Skin epidermis (tissue), 12 donors: ENCODE measurements around the gene NKAPD1.
"Not testable (repeated sequence)": the region's sequence is repeated elsewhere in the genome, so short reads cannot be mapped to it uniquely, and the experiment has no call there.

Source experiments
- H3K27ac ChIP-seq, 21 experiments: fragments of 200-600 bp; sonication (generic) in 11 of 21; one replicate each; pipeline ENCODE4 v1.5.0; 2020; ENCODE audit warnings: mild to moderate bottlenecking in 3 of 21, inconsistent platforms in 2 of 21, moderate library complexity in 2 of 21
- H3K4me3 ChIP-seq, 7 experiments: fragments of 200-600 bp; sonication (generic) in 2 of 7; one replicate each; pipeline ENCODE4 v1.5.0; 2020; ENCODE audit warnings: inconsistent platforms in 2 of 7, mild to moderate bottlenecking in 2 of 7, moderate library complexity in 1 of 7

The NKAPD1 gene

GRCh38 chr11:112073941-112074811 is at the start of gene NKAPD1, which contains the start of gene PIH1D2:
Gene NKAPD1, plus strand, starts transcription at chr11:112074299. Its CDS starts 1,276 bp downstream, at chr11:112075575.
Gene PIH1D2, minus strand, starts transcription at chr11:112074017. Its CDS starts 843 bp downstream, at chr11:112073174.
- peak within 1 kb of the TSS; percentile 78 to 95 (median 90) for H3K4me3 ChIP-seq
- H3K27ac ChIP-seq = peak within 1 kb of the TSS; percentile 52 to 98 (median 95)

GRCh38 chr11:112024773-112025678 is 49.1 kb upstream of the NKAPD1 start, which contains the start of gene DLAT:
Gene DLAT, plus strand, starts transcription at chr11:112025408. Its CDS starts 65 bp downstream, at chr11:112025473.
- H3K27ac ChIP-seq = peak within 1 kb of the TSS; percentile 66 to 96 (median 90)
- H3K4me3 ChIP-seq = peak within 1 kb of the TSS; percentile 56 to 86 (median 77)

GRCh38 chr11:112025707-112026106 is 48.4 kb upstream of the NKAPD1 start:
- peak overlapping the region; percentile 62 to 96 (median 90) for H3K27ac ChIP-seq
- H3K4me3 ChIP-seq = peak overlapping the region; percentile 56 to 86 (median 77)

GRCh38 chr11:112026784-112027410 is 47.2 kb upstream of the NKAPD1 start:
- H3K4me3 ChIP-seq, H3K27ac ChIP-seq: not testable (repeated sequence)

- Histone ChIP-seq H3K27ac (no peak overlapping the region), H3K4me3 (no peak overlapping the region)
Measured at GRCh38 chr11:112029460-112029859, 44.6 kb upstream of the NKAPD1 start.

- Histone ChIP-seq H3K4me3 (no peak overlapping the region), H3K27ac (no peak overlapping the region)
Measured at GRCh38 chr11:112033902-112034301, 40.2 kb upstream of the NKAPD1 start.

- no peak overlapping the region for H3K27ac ChIP-seq
- H3K4me3 ChIP-seq = no peak overlapping the region
Measured at GRCh38 chr11:112037527-112037926, 36.6 kb upstream of the NKAPD1 start.

- H3K4me3 ChIP-seq = no peak overlapping the region
- H3K27ac ChIP-seq = no peak overlapping the region
Measured at GRCh38 chr11:112042161-112042960, 31.7 kb upstream of the NKAPD1 start.

GRCh38 chr11:112042961-112043304 is 31.2 kb upstream of the NKAPD1 start:
- H3K4me3 ChIP-seq = no peak overlapping the region
- H3K27ac ChIP-seq = no peak overlapping the region

GRCh38 chr11:112044961-112045360 is 29.1 kb upstream of the NKAPD1 start:
- Histone ChIP-seq H3K4me3 (no peak overlapping the region), H3K27ac (no peak overlapping the region)

- H3K4me3 ChIP-seq, H3K27ac ChIP-seq: not testable (repeated sequence)
Measured at GRCh38 chr11:112046647-112047046, 27.5 kb upstream of the NKAPD1 start.

GRCh38 chr11:112048256-112048655 is 25.8 kb upstream of the NKAPD1 start:
- H3K27ac ChIP-seq, H3K4me3 ChIP-seq: not testable (repeated sequence)

GRCh38 chr11:112049777-112050176 is 24.3 kb upstream of the NKAPD1 start:
- no peak overlapping the region for H3K27ac ChIP-seq

GRCh38 chr11:112050721-112051120 is 23.4 kb upstream of the NKAPD1 start:
- H3K27ac ChIP-seq = no peak overlapping the region
- H3K4me3 ChIP-seq = no peak overlapping the region

More at GRCh38 chr11:112049777-112050176, 24.3 kb upstream of the NKAPD1 start:
- no peak overlapping the region for H3K4me3 ChIP-seq

- Histone ChIP-seq H3K27ac (no peak overlapping the region), H3K4me3 (no peak overlapping the region)
Measured at GRCh38 chr11:112051768-112052167, 22.3 kb upstream of the NKAPD1 start.

- H3K27ac ChIP-seq = no peak overlapping the region
- H3K4me3 ChIP-seq = no peak overlapping the region
Measured at GRCh38 chr11:112057170-112057569, 16.9 kb upstream of the NKAPD1 start.

GRCh38 chr11:112058103-112058502 is 16.0 kb upstream of the NKAPD1 start:
- Histone ChIP-seq H3K27ac (no peak overlapping the region), H3K4me3 (no peak overlapping the region)

- Histone ChIP-seq H3K27ac (no peak overlapping the region), H3K4me3 (no peak overlapping the region)
Measured at GRCh38 chr11:112062923-112063322, 11.2 kb upstream of the NKAPD1 start.

GRCh38 chr11:112082729-112083128 is 8.6 kb downstream of the NKAPD1 start:
- no peak overlapping the region for H3K4me3 ChIP-seq
- no peak overlapping the region for H3K27ac ChIP-seq
